ENCODE results near the gene ABCG8. TPM values are rescaled to one million over a fixed set of nuclear protein-coding genes. Genes with fewer than 3 reads are reported as not detected.

Gene ABCG8
- total RNA-seq, 1 experiment from 2014 or later = not detected

GRCh38 chr2:43880952-43881351, 42.2 kb downstream of the ABCG8 start:
- ChIA-PET POLR2A (no interaction called here), CTCF (no interaction called here)
- Mint-ChIP-seq H3K36me3 (ENCODE audit: insufficient read depth, unreplicated experiment) (peaks cover 50% of the 10 kb centered on the region), H3K9me3 (ENCODE audit: unreplicated experiment) (no peaks in the 10 kb centered on the region), H3K27ac (ENCODE audit: unreplicated experiment) (no peak overlapping the region), H3K4me1 (ENCODE audit: low read depth, unreplicated experiment) (peaks cover 10% of the 10 kb centered on the region), H3K4me3 (ENCODE audit: unreplicated experiment) (no peak overlapping the region), H3K27me3 (ENCODE audit: insufficient read depth, unreplicated experiment) (no peaks in the 10 kb centered on the region)
- intact Hi-C loops (cut with micrococcal nuclease; ENCODE audit: unreplicated experiment) = no loop called here
- no TSS peak for BruUV-seq (replicated peaks)
- DNase-seq = no peak
- H3K27me3 ChIP-seq (replicated peaks; ENCODE audit: control insufficient read depth, insufficient read depth, low read length) = no peaks in the 10 kb centered on the region
- no peaks in the 10 kb centered on the region; the same call in 1 of the 2 replicates for H3K4me1 ChIP-seq
- no peaks in the 10 kb centered on the region for H3K9me3 ChIP-seq
- no peak for TF ChIP-seq CTCF (IDR thresholded peaks at IDR 0.05; ENCODE audit: insufficient read depth in 1 of 2, low read depth in 1 of 2, low read length in 1 of 2, severe bottlenecking in 1 of 2, unreplicated experiment in 1 of 2)
- H3K36me3 ChIP-seq (ENCODE audit: control insufficient read depth, insufficient read depth, low read length) = no peaks in the 10 kb centered on the region
- H3K4me3 ChIP-seq (ENCODE audit: low read depth, low read length) = no peak overlapping the region

GRCh38 chr2:43882312-43882711, 43.5 kb downstream of the ABCG8 start:
- H3K4me3 Mint-ChIP-seq (ENCODE audit: unreplicated experiment) = no peak overlapping the region
- no peaks in the 10 kb centered on the region for H3K9me3 Mint-ChIP-seq (ENCODE audit: unreplicated experiment)
- ChIA-PET POLR2A (no interaction called here), CTCF (no interaction called here)
- H3K36me3 ChIP-seq (ENCODE audit: control insufficient read depth, insufficient read depth, low read length) = no peaks in the 10 kb centered on the region; the same call in 1 of the 2 replicates
- intact Hi-C loops (cut with micrococcal nuclease; ENCODE audit: unreplicated experiment) = no loop called here
- no peaks in the 10 kb centered on the region; the same call in 1 of the 2 replicates for H3K4me1 ChIP-seq
- no TSS peak for BruUV-seq (replicated peaks)
- H3K27me3 ChIP-seq (replicated peaks; ENCODE audit: control insufficient read depth, insufficient read depth, low read length) = no peaks in the 10 kb centered on the region
- no peak for TF ChIP-seq CTCF (IDR thresholded peaks at IDR 0.05; ENCODE audit: insufficient read depth in 1 of 2, low read depth in 1 of 2, low read length in 1 of 2, severe bottlenecking in 1 of 2, unreplicated experiment in 1 of 2)
- peaks cover 63% of the 10 kb centered on the region for H3K36me3 Mint-ChIP-seq (ENCODE audit: insufficient read depth, unreplicated experiment)
- no peak overlapping the region for H3K27ac Mint-ChIP-seq (ENCODE audit: unreplicated experiment)
- H3K9me3 ChIP-seq = no peaks in the 10 kb centered on the region
- no peaks in the 10 kb centered on the region for H3K27me3 Mint-ChIP-seq (ENCODE audit: insufficient read depth, unreplicated experiment)
- peaks cover 10% of the 10 kb centered on the region for H3K4me1 Mint-ChIP-seq (ENCODE audit: low read depth, unreplicated experiment)
- H3K4me3 ChIP-seq (ENCODE audit: low read depth, low read length) = no peak overlapping the region
- DNase-seq = no peak

GRCh38 chr2:43884689-43885088, 45.9 kb downstream of the ABCG8 start:
- POLR2A ChIA-PET = no interaction called here
- Mint-ChIP-seq H3K4me1 (ENCODE audit: low read depth, unreplicated experiment) (peaks cover 10% of the 10 kb centered on the region), H3K36me3 (ENCODE audit: insufficient read depth, unreplicated experiment) (peaks cover 82% of the 10 kb centered on the region), H3K4me3 (ENCODE audit: unreplicated experiment) (no peak overlapping the region), H3K9me3 (ENCODE audit: unreplicated experiment) (no peaks in the 10 kb centered on the region), H3K27ac (ENCODE audit: unreplicated experiment) (no peak overlapping the region), H3K27me3 (ENCODE audit: insufficient read depth, unreplicated experiment) (no peaks in the 10 kb centered on the region)
- no peaks in the 10 kb centered on the region; the same call in 1 of the 2 replicates for H3K36me3 ChIP-seq (ENCODE audit: control insufficient read depth, insufficient read depth, low read length)
- no peak overlapping the region for H3K4me3 ChIP-seq (ENCODE audit: low read depth, low read length)
- BruUV-seq (replicated peaks) = no TSS peak
- no peaks in the 10 kb centered on the region for H3K9me3 ChIP-seq
- H3K27me3 ChIP-seq (replicated peaks; ENCODE audit: control insufficient read depth, insufficient read depth, low read length) = no peaks in the 10 kb centered on the region
- DNase-seq = no peak
- H3K4me1 ChIP-seq = no peaks in the 10 kb centered on the region; the same call in 1 of the 2 replicates
- CTCF ChIA-PET = interaction anchor here (0.6 kb wide), 1 partner anchor 82 kb away, joined by 3 read pairs; no protein-coding TSS in a partner anchor
- intact Hi-C loops (cut with micrococcal nuclease; ENCODE audit: unreplicated experiment) = no loop called here
- no peak for TF ChIP-seq CTCF (IDR thresholded peaks at IDR 0.05; ENCODE audit: insufficient read depth in 1 of 2, low read depth in 1 of 2, low read length in 1 of 2, severe bottlenecking in 1 of 2, unreplicated experiment in 1 of 2)
